GM18870 (cell line): ENCODE results near the gene USP40.

Experiments
- ATAC-seq: cut with Tn5 transposase; IDR thresholded peaks from one replicate; pipeline ENCODE4 v1.9.1; 2021; ENCODE audit warnings: moderate library complexity; ENCODE audit not compliant: unreplicated experiment

USP40 gene

DNA sequence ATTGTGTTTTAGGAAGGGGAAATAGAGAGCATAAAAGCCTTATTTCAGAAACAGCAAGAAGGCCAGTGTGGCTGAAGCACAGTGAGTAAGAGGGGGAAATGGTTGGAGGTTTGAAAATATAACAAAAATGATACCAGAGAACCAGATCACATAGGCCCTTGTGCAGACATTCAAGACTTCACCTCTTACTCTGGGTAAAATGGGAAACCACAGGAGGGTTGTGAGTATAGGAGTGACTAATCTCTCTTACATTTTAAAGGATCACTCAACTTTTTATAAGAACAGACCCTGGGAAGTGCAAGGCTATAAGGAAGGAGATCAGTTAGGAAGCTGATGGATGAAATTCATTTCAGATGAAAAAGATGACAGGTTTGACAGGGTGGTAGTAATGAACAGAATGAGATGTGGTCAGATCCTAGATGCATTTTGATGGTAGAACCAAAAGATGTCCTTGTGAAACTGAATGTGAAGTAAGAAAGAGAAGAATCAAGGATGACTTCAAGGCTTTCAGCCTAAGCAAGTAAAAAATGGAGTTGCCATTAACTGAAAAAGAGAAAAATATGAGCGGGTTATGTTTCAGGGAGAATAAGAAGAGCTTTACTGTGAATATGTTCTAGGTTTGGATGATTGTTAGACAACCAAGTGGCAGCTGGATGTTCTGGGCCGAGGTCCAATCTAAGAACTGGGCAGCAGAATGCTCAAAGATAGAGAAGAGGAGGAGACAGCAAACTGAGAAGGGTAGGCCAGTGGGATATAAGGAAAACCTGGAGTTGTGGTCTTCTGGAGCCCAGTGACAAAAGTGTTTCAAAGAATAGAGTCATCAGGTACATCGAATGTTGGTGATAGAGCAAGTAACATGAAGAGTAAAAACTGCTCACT, 65.1 kb downstream of the USP40 start:
- no peak for ATAC-seq

DNA sequence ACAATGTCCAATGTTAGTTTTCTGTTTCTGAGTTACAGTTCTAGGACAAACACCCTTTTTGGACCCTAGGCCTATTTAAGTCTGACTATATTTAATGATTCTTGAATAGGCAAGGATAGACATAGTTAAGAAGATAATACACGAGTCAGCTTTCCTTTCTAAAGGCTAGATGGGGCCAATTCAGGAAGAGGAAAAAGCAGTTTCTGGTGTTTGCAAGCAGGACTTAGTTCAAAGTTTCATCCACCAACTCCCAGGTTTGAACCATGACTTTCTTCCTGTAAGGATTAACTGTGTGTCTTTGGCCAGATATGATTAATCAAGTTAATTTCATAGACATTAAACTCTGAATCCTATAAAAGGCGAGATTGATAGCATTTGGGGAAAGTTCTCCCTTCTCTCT, 66.7 kb downstream of the USP40 start:
- ATAC-seq: no peak

DNA sequence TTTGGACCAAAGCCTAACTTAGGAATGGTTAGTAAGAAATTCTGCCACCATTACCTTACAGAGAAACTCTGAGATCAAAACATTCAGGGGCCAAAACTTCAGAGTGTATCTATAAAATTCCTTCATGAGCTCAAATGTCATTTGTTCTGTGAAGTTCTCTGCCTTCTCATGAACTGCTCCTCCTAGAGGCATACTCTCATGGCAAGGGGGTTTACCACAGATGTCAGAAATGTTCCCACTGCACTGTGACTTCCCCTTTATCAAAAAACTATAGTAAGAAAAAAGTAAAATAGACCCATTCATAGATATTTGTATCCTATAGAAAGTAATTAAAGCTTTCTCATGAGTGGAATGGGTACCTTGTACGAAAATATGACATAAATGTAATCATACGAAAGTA, 68.5 kb downstream of the USP40 start:
- ATAC-seq: no peak

DNA sequence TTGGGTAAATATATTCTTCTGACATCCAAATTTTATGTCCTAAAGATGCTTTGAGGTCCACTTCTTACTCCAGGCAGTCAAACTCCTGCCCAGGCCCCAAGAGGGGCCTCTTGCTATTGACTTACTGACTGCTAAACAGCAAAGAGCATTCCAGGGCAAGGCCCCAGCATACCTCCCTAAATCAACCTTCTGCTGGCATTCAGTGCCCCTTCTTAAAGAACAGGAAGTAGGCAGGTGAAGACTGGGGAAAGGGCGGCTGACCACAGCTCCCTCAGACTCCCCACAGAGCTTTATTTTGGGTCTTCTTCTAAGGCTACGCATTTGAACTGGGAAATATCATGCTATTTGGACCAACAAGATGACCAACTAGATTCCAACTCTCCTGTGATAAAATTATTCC, 68.9 kb downstream of the USP40 start:
- ATAC-seq: no peak

DNA sequence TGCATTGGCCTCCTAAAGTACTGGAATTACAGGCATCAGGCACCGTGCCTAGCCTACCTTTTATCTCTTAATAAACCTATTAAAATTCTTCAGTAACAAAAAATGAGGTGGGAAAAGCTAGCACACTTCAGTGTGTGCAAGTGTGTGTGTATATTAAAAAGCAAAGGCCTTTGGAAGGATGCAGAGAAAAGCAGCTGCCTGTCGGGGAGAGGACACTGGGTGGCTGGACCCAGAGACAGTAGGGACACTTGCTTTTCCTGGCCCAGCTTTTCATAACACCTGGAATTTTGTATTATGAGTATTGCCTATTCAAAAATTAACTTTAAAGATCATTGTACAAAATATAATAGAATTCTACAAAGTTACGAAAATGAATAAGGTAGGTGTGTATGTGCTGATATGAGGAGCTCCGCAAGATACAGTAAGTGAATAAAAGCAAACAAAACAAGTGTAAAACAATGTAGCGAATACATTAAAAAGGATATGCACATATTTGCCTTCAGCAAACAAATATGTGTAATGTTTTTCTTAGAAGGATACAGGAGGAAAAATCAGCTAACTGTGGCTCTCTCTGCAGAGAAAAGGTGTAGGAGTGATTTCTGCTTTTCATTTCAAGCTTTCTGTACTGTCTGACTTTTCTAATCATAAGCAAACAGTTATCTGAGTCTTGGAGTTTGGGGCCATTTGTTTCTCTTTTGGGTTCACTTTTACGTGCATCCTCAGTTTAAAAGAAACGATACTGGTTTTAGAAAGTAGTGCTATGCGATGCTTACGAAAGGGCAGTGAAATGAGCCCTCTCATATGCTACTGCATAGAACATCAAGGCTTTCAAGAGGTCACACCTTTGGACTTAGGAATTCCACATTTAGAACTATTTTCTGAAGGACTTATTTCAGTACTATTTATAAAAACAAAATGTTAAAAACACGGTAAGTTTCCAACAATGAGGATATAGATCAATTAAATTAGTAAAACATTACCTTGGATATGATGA, 70.8 kb downstream of the USP40 start:
- no peak for ATAC-seq

- ATAC-seq: no peak
Observed at GRCh38 chr2:233492751-233493150, 73.8 kb downstream of the USP40 start.

DNA sequence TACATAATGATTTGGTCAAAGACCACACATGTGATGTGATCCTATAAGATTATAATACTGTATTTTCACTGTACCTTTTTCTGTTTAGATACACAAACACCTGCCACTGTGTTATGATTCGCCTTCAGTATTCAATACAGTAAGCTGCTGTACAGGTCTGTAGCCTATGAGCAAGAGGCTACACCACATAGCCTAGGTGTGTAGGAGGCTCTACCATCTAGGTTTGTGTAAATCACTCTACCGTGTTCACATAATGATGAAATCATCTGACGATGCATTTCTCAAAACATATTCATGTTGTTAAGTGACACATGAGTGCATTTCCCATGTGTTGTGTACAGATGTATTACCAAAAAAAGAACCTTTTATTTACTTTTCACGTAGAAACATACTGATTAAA, 74.5 kb downstream of the USP40 start:
- no peak for ATAC-seq

GRCh38 chr2:233491326-233491725, 75.3 kb downstream of the USP40 start:
- ATAC-seq: no peak

GRCh38 chr2:233490831-233491230, 75.8 kb downstream of the USP40 start:
- ATAC-seq: no peak

DNA sequence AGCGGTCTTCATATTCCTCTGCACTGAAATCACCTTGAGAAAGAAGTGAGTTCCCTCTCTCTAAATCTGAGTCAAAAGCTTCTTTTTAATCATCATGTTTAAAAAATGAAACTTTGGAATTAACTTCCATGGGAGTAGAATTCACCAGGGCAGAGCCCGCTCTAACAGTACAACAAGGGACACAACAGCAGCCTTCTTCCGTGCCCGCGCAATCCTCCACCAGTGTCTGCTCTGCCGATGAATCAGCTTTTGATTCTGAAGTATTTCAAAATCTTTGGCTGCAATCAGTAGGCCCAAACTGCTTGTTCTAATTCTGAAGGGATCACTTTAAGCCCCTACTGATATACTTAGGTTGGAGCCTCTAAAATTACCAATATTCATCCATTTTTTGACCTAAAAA, 76.9 kb downstream of the USP40 start:
- ATAC-seq: no peak

GRCh38 chr2:233489143-233489542, 77.4 kb downstream of the USP40 start:
- no peak for ATAC-seq

DNA sequence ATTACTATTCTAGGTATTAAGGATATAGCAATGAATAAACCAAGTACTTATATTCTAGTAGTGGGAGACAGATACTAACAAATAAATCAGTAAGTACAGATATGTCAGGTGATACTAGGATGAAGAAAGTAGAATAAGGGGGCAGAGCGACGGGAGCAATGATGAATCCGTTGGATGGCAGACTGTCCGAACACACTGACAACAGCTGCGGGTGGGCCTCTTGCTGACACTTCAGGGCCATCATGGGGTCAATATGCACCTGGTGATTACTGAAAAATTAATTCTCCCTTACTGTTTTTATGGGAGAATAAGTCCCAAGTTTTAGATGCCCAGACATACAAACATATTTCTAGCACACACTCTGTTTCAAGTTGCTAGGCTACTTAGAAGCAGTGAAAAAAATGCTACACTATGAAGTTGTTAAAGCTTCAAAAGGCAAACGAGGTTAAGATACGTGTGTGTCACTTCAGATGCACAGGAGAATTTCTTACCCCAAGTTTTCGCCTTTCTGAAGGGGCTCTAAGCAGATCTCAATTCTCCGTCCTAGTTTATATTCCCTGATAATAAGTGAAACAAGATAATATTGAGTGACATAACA, 78.7 kb downstream of the USP40 start:
- ATAC-seq: no peak

DNA sequence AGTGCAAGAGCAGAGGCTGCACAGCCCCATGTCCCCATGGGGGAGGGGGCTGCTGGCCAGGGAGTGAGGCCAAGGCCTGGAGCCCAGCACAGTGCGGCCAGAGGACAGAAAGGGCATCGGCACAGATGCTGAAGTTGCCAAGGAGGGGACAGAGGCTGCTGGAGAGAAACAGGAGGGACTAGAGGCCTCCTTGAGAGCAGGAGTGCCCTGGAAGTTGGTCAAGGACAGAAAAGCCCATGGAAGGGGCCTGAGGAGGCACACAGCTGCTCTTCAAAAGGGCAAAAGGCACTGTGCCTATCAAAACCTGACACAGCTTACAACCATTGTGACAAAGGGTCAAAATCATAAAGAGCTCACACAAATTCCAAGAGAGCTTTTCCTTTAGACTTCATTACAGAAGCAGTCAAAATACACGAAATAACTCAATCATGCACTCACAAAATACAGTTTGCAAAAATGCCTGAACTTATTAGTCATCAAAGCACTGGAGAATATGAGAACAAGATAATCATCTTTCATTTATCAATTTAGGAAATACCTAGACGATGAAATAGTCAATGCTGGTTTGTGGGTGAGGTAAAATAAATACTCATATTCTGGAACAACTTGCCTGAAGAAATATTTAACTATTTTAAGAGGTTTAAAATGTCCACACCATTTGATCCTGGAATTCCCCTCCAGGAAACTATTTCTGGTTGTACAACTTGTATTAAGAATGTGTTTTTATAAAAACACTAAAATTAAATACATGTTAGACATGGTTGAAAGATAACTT, 79.6 kb downstream of the USP40 start:
- ATAC-seq: no peak

GRCh38 chr2:233486357-233486756, 80.2 kb downstream of the USP40 start:
- no peak for ATAC-seq

GRCh38 chr2:233485726-233486125, 80.9 kb downstream of the USP40 start:
- no peak for ATAC-seq

GRCh38 chr2:233482616-233483015, 84.0 kb downstream of the USP40 start:
- ATAC-seq: no peak

DNA sequence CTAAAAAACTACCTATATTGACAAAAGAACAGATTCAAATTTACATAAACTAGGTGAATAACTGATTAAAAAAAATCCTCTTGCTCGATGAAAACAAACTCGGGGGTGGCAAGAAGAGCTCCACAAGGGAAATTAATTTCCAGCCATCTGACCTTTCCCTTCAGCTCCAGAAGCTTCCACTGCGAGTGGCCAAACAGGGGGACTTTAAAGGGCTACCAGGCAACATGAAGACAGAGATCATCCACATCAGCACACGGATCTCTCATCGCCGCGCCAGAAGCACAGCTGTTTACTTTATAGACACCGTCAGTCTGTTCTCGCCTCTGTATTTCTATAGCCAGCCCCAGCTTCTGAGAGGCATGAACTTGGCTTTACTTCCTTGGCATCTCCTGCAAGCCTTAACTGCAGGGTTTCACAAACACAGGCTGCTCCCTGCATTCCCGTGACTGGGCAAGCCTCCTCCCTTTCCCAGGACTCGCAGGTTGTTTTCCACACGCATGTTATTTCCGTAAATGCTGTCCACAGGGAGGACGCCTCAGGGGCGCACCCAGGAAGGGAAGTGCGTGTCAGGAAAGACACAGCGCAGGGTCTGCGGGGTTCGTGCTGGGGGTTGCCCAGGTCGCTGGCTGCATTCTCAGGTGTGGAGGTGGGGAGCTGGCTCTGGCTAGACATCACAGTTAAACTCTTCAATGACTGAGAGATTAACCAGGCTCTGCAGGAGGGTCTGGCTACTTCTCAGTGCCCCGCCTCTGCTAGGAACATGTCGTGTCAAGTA, 85.0 kb downstream of the USP40 start:
- ATAC-seq: no peak

DNA sequence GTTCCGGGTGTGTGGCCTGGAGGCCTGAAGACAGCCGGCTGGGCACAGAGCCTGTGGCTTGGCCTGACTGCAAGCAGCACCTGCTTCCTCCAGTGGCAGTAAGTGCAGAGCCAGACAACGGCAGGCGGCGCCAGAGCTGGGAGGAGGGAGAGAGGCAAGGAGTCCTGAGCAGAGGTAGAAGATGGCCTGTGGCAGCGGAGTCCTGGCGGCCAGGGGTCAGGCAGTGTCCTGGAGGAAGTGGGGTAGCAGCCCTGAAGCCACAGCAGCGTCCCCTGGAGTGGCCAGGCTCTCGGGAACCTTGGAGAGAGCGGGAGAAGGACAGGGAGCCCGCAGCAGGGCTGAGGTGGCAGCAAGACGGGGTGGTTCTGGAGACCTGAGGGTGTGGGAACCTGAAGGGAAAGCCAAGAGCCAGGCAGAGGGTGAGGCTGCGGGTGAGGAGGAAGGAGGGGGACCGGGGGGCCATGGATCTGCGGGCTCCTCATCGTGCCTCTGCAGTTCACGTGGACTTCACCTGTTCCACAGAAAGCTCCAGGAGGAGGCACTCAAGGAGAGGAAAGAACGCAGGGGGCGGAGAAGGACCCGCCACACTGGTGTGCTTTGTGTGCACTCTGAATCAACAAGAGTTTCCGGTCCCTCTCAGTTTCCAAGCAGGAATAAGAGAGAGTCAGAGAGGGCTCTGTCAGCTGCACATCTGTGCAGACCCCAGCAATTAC, 85.9 kb downstream of the USP40 start:
- no peak for ATAC-seq
